NB4 (cell line): ENCODE data around the gene ADRM1.

Experiments
- MYC ChIP-seq: IDR thresholded peaks from 2 replicates; pipeline ENCODE4 v1.6.1; 2011; ENCODE audit warnings: low read depth, low read length
- TF ChIP-seq, protein P1 (sequence below): IDR thresholded peaks from one replicate; pipeline ENCODE4 v1.5.1; 2012; ENCODE audit warnings: low read depth, low read length
- TF ChIP-seq, protein P2 (sequence below): IDR thresholded peaks from 2 replicates; pipeline ENCODE4 v1.6.1; 2011; ENCODE audit warnings: low read depth, low read length

DNA sequence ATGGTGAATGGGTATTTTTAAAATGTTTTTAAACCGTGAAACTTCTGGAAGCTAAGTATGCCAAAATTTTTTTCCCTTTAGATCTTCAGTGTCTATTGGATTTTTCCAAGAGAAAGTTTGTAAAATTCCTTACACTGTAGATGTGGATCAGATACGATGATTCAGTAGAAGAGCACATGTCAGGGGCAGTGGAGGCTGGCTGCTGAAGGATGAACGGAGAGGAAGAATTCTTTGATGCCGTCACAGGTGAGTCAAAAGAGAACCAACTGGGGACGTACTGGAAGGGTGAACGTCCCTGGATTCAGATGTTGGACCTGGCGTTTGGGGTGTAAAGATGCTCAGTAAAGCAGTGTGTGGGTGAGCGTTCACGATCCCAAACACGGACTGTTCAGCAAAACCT, 46.8 kb upstream of the ADRM1 start:
- TF ChIP-seq, protein P1, sequence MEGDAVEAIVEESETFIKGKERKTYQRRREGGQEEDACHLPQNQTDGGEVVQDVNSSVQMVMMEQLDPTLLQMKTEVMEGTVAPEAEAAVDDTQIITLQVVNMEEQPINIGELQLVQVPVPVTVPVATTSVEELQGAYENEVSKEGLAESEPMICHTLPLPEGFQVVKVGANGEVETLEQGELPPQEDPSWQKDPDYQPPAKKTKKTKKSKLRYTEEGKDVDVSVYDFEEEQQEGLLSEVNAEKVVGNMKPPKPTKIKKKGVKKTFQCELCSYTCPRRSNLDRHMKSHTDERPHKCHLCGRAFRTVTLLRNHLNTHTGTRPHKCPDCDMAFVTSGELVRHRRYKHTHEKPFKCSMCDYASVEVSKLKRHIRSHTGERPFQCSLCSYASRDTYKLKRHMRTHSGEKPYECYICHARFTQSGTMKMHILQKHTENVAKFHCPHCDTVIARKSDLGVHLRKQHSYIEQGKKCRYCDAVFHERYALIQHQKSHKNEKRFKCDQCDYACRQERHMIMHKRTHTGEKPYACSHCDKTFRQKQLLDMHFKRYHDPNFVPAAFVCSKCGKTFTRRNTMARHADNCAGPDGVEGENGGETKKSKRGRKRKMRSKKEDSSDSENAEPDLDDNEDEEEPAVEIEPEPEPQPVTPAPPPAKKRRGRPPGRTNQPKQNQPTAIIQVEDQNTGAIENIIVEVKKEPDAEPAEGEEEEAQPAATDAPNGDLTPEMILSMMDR, result no peak
- TF ChIP-seq, protein P2, sequence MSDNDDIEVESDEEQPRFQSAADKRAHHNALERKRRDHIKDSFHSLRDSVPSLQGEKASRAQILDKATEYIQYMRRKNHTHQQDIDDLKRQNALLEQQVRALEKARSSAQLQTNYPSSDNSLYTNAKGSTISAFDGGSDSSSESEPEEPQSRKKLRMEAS, result no peak
- no peak for TF ChIP-seq MYC
